Thyroid gland (tissue), 4 donors: ENCODE measurements around the gene SNORC.

Source experiments
- CTCF ChIP-seq, 6 experiments: fragments of 200-600 bp in 3 of 6; fragments of 450-650 bp in 3 of 6; sonication (generic) in 3 of 6; IDR thresholded peaks; one replicate each; pipeline ENCODE4 v1.5.1; 2016 to 2019; ENCODE audit warnings: antibody characterized with exemption in 6 of 6, mild to moderate bottlenecking in 2 of 6, inconsistent platforms in 1 of 6, moderate library complexity in 1 of 6
- POLR2A ChIP-seq, 2 donors: fragments of 450-650 bp; IDR thresholded peaks; one replicate each; pipeline ENCODE4 v1.6.1; 2017; ENCODE audit warnings: antibody characterized with exemption in 2 of 2, mild to moderate bottlenecking in 2 of 2, moderate library complexity in 1 of 2

GRCh38 chr2:232880764-232881351, 10.8 kb downstream of the SNORC start:
- TF ChIP-seq CTCF (IDR thresholded peaks at IDR 0.05) (no peak), POLR2A (IDR thresholded peaks at IDR 0.05) (no peak)
